Heart left ventricle (tissue), 13 donors: Measurements from ENCODE around the gene RPL32.

Experiments
- POLR2A ChIP-seq, 2 donors: fragments of 450-650 bp; IDR thresholded peaks; one replicate each; pipeline ENCODE4 v1.6.1; 2017; ENCODE audit warnings: antibody characterized with exemption in 2 of 2, mild to moderate bottlenecking in 2 of 2, moderate library complexity in 2 of 2
- TF ChIP-seq, protein P1 (sequence below), 12 donors: fragments of 200-600 bp; sonication (generic) in 4 of 12; IDR thresholded peaks; one replicate each; pipeline versions ENCODE4 v1.5.0 to v1.8.0; 2018 to 2022; ENCODE audit warnings: antibody characterized with exemption in 12 of 12, mild to moderate bottlenecking in 5 of 12
- donor health status: ischemic (EF 13 %, LVEDD 7.1; RV severe dilation, severe dysfunction).
- donor health status: DM: no; HTN: yes; CAD: no.
- donor health status: DM: no; HTN: no; CAD: no.
- donor health status: ischemic (EF 25% LVEDD 6.9; RV normal size, moderate dysfunction).
- donor health status: ischemic (EF 25% LVEDD 5.7; RV mildly dilated, moderate dysfunction).
- donor health status: ischemic (EF 35%, LVEDD 5.7; RV mildly dilated, moderate dysfunction).
- donor health status: nonischemic (EF 11% LVEDD 7.7; RV severe dilation, severe dysfunction).
- donor health status: DM: yes; HTN: yes; CAD: no.
- donor health status: PGD.
- donor health status: ischemic (EF 29% LVEDD 5.4; RV normal size, mild dysfunction).
- donor health status: nonischemic (EF 23%, LVEDD 6.1; RV moderate dilation, normal function).

DNA sequence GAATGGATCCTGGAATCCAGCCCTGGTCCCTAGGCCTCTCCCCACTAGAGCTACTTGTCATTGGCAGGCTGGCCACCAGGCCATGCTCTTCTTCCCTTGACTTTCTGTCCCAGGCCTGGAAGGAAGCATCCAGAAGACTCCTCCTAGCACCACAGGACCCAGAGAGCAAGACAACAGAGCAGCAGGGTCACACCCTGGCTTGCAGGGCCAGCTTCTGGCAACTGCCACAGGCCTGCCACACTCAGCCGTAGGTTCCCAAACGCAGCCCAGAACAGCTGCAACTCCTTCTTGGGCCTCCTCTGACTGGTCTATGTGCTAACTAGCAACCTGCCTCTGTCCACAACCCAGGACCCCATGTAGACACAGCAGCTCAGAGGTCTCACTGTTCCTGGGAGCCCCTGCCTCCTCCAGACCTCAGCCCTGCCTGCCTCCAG is 36.8 kb upstream of the RPL32 start:
- TF ChIP-seq, protein P1, sequence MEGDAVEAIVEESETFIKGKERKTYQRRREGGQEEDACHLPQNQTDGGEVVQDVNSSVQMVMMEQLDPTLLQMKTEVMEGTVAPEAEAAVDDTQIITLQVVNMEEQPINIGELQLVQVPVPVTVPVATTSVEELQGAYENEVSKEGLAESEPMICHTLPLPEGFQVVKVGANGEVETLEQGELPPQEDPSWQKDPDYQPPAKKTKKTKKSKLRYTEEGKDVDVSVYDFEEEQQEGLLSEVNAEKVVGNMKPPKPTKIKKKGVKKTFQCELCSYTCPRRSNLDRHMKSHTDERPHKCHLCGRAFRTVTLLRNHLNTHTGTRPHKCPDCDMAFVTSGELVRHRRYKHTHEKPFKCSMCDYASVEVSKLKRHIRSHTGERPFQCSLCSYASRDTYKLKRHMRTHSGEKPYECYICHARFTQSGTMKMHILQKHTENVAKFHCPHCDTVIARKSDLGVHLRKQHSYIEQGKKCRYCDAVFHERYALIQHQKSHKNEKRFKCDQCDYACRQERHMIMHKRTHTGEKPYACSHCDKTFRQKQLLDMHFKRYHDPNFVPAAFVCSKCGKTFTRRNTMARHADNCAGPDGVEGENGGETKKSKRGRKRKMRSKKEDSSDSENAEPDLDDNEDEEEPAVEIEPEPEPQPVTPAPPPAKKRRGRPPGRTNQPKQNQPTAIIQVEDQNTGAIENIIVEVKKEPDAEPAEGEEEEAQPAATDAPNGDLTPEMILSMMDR (IDR thresholded peaks at IDR 0.05): no peak
- TF ChIP-seq POLR2A (IDR thresholded peaks at IDR 0.05): no peak
